ENCODE measurements around the gene POPDC3.
"Not testable (repeated sequence)": the region's sequence is repeated elsewhere in the genome, so short reads cannot be mapped to it uniquely, and the experiment has no call there.

The POPDC3 gene

DNA sequence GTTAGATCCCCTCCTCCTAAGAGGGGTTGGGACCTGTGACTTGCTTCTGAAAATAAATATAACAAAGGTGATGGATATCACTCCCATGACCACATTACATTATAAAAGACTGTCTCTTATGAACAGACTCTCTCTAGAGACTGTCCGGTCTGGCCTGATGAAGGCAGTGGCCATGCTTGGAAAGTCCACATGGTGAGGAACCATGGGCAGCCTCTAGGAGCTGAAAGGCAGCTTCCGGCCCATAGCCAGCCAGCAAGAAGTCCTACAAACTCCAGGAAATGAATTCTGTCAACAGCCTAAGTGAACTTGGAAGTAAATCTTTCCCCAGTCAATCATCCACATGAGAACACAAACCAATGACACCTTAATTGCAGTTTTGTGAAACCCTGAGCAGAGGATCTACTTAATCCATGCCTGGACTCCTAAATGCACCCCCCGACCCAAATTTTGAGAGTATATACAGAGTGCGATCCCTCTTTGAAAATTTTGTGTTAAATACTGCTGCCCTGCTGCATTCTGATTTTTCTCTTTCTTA, 2.2 kb upstream of the POPDC3 start:
- no peak overlapping the region for H3K27ac ChIP-seq (ENCODE audit: low read depth, low read length)
- H3K4me3 ChIP-seq (ENCODE audit: low read depth, low read length), result no peak overlapping the region
- H2AFZ ChIP-seq (ENCODE audit: low read length, unreplicated experiment), result no peak overlapping the region
- no peaks in the 10 kb centered on the region for H3K36me3 ChIP-seq (ENCODE audit: insufficient read depth, low read length)
- H3K4me1 ChIP-seq (ENCODE audit: control insufficient read depth, insufficient read depth, low read length, unreplicated experiment), result peaks cover 26% of the 10 kb centered on the region
- peaks cover 6% of the 10 kb centered on the region for H3K79me2 ChIP-seq (ENCODE audit: control insufficient read depth, insufficient read depth, low read length, unreplicated experiment)
- no peaks in the 10 kb centered on the region for H3K27me3 ChIP-seq (ENCODE audit: insufficient read depth, low read length)

GRCh38 chr6:105178636-105179035, 1.2 kb downstream of the POPDC3 start:
- Histone ChIP-seq H3K36me3 (ENCODE audit: insufficient read depth, low read length) (no peaks in the 10 kb centered on the region), H3K4me1 (ENCODE audit: control insufficient read depth, insufficient read depth, low read length, unreplicated experiment) (peaks cover 16% of the 10 kb centered on the region), H3K79me2 (ENCODE audit: control insufficient read depth, insufficient read depth, low read length, unreplicated experiment) (peaks cover 17% of the 10 kb centered on the region), H2AFZ (ENCODE audit: low read length, unreplicated experiment) (peak overlapping the region; percentile 72), H3K27ac (ENCODE audit: low read depth, low read length) (peak overlapping the region; percentile 98), H3K27me3 (ENCODE audit: insufficient read depth, low read length) (no peaks in the 10 kb centered on the region), H3K4me3 (ENCODE audit: low read depth, low read length) (peak overlapping the region; percentile 93)

DNA sequence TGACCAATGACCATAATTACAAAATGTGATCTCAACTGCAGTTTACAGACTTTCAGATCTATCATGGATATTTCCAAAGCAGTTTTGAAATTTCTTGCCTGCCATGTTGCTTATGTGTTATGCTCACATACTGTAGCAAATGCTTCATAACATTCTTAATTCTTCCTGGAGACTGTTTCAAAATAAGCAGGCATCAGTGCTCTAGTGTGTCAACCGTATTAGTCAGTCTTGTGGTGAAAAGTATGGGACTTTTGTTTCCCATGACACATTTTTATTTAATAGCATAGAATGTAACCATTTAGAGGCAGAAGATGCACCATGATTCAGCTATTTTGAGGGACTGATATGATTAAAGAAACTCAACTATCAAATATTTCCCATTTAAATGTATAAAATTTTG, 1.7 kb downstream of the POPDC3 start:
- Histone ChIP-seq H3K79me2 (ENCODE audit: control insufficient read depth, insufficient read depth, low read length, unreplicated experiment) (peaks cover 20% of the 10 kb centered on the region), H3K4me3 (ENCODE audit: low read depth, low read length) (peak overlapping the region; percentile 93), H3K27me3 (ENCODE audit: insufficient read depth, low read length) (no peaks in the 10 kb centered on the region), H2AFZ (ENCODE audit: low read length, unreplicated experiment) (peak overlapping the region; percentile 72), H3K4me1 (ENCODE audit: control insufficient read depth, insufficient read depth, low read length, unreplicated experiment) (peaks cover 16% of the 10 kb centered on the region), H3K36me3 (ENCODE audit: insufficient read depth, low read length) (no peaks in the 10 kb centered on the region), H3K27ac (ENCODE audit: low read depth, low read length) (peak overlapping the region; percentile 98)

DNA sequence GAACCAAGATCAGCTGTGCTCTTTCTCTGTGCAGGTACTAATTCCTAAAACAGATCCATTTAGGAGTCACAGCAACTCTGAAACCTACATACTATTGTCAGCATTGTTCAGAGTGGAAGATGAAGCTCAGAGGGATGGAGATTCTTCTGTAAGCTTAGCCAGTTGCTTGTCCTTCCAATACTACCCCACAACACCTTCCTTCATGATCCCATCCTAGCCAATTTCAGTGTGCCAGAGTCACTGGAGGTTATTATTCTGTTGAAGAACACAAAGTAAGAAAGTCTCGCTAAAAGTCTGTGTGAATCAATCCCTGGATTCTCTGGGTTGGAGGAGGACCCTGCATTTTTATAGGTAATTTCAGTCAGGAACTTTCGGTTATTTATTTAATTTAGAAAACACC, 2.3 kb downstream of the POPDC3 start:
- Histone ChIP-seq H3K27me3 (ENCODE audit: insufficient read depth, low read length) (no peaks in the 10 kb centered on the region), H3K4me3 (ENCODE audit: low read depth, low read length) (peak overlapping the region; percentile 93), H3K27ac (ENCODE audit: low read depth, low read length) (peak overlapping the region; percentile 98), H3K36me3 (ENCODE audit: insufficient read depth, low read length) (no peaks in the 10 kb centered on the region), H3K79me2 (ENCODE audit: control insufficient read depth, insufficient read depth, low read length, unreplicated experiment) (peaks cover 22% of the 10 kb centered on the region), H2AFZ (ENCODE audit: low read length, unreplicated experiment) (no peak overlapping the region), H3K4me1 (ENCODE audit: control insufficient read depth, insufficient read depth, low read length, unreplicated experiment) (peaks cover 16% of the 10 kb centered on the region)

GRCh38 chr6:105174512-105174911, 5.3 kb downstream of the POPDC3 start:
- Histone ChIP-seq H3K4me3 (ENCODE audit: low read depth, low read length) (no peak overlapping the region), H3K79me2 (ENCODE audit: control insufficient read depth, insufficient read depth, low read length, unreplicated experiment) (peaks cover 28% of the 10 kb centered on the region), H3K27ac (ENCODE audit: low read depth, low read length) (peak overlapping the region; percentile 50), H2AFZ (ENCODE audit: low read length, unreplicated experiment) (no peak overlapping the region), H3K4me1 (ENCODE audit: control insufficient read depth, insufficient read depth, low read length, unreplicated experiment) (peaks cover 15% of the 10 kb centered on the region), H3K36me3 (ENCODE audit: insufficient read depth, low read length) (no peaks in the 10 kb centered on the region), H3K27me3 (ENCODE audit: insufficient read depth, low read length) (no peaks in the 10 kb centered on the region)

DNA sequence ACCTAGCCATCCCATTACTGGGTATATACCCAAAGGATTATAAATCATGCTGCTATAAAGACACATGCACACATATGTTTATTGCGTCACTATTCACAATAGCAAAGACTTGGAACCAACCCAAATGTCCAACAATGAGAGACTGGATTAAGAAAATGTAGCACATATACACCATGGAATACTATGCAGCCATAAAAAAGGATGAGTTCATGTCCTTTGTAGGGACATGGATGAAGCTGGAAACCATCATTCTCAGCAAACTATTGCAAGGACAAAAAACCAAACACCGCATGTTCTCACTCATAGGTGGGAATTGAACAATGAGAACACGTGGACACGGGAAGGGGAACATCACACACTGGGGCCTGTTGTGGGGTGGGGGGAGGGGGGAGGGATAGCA, 7.3 kb downstream of the POPDC3 start:
- not testable (repeated sequence) for H3K27ac ChIP-seq (ENCODE audit: low read depth, low read length); H3K4me1 ChIP-seq (ENCODE audit: control insufficient read depth, insufficient read depth, low read length, unreplicated experiment); H2AFZ ChIP-seq (ENCODE audit: low read length, unreplicated experiment); H3K27me3 ChIP-seq (ENCODE audit: insufficient read depth, low read length); H3K4me3 ChIP-seq (ENCODE audit: low read depth, low read length); H3K36me3 ChIP-seq (ENCODE audit: insufficient read depth, low read length)
- H3K79me2 ChIP-seq (ENCODE audit: control insufficient read depth, insufficient read depth, low read length, unreplicated experiment), result peaks cover 26% of the 10 kb centered on the region

DNA sequence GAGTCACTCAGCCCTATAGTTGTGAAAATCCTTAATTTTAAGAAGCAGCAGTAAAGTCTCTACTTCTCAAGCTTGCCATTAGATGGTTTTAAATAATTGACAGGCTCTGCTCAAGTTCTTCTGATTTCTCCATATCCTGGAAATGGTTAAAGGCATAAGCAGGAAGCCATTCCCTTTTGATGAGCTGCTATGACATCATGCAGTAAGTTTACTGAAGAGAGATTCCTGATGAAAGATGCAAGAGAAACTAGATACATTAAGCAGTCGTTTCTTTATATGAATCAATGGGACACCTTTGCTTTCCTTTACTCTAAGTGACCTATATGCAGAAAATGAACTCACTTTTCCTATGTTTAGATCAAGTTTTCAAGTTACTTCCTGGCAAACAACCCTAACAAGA, 9.8 kb downstream of the POPDC3 start:
- no peak overlapping the region for H3K27ac ChIP-seq (ENCODE audit: low read depth, low read length)
- no peak overlapping the region for H2AFZ ChIP-seq (ENCODE audit: low read length, unreplicated experiment)
- no peaks in the 10 kb centered on the region for H3K27me3 ChIP-seq (ENCODE audit: insufficient read depth, low read length)
- H3K36me3 ChIP-seq (ENCODE audit: insufficient read depth, low read length), result no peaks in the 10 kb centered on the region
- no peak overlapping the region for H3K4me3 ChIP-seq (ENCODE audit: low read depth, low read length)
- peaks cover 4% of the 10 kb centered on the region for H3K4me1 ChIP-seq (ENCODE audit: control insufficient read depth, insufficient read depth, low read length, unreplicated experiment)
- H3K79me2 ChIP-seq (ENCODE audit: control insufficient read depth, insufficient read depth, low read length, unreplicated experiment), result peaks cover 23% of the 10 kb centered on the region

DNA sequence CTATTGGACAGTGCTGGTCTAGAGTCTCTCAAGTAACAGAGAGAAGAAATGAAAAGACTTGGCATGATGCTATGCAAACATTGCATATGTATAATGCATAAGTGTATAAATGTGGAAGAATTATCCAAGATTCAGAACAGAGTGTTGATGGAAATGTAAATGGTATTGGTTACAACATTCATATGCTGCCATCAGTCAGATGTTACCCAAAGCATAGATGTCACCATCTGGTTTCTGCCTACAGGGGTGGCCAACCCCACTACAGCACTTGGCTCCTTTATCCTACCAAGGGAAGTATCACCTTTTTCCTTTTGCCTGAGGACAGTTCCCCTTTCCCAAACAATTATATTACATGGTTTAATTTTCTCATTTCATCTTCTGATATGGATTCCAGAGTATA, 11.9 kb downstream of the POPDC3 start:
- Histone ChIP-seq H3K27me3 (ENCODE audit: insufficient read depth, low read length) (no peaks in the 10 kb centered on the region), H3K36me3 (ENCODE audit: insufficient read depth, low read length) (no peaks in the 10 kb centered on the region), H3K27ac (ENCODE audit: low read depth, low read length) (no peak overlapping the region), H2AFZ (ENCODE audit: low read length, unreplicated experiment) (no peak overlapping the region), H3K4me3 (ENCODE audit: low read depth, low read length) (no peak overlapping the region), H3K4me1 (ENCODE audit: control insufficient read depth, insufficient read depth, low read length, unreplicated experiment) (peaks cover 11% of the 10 kb centered on the region), H3K79me2 (ENCODE audit: control insufficient read depth, insufficient read depth, low read length, unreplicated experiment) (peaks cover 11% of the 10 kb centered on the region)

- H3K4me1 ChIP-seq (ENCODE audit: control insufficient read depth, insufficient read depth, low read length, unreplicated experiment), result peaks cover 7% of the 10 kb centered on the region
- H3K4me3 ChIP-seq (ENCODE audit: low read depth, low read length), result no peak overlapping the region
- no peaks in the 10 kb centered on the region for H3K27me3 ChIP-seq (ENCODE audit: insufficient read depth, low read length)
- peaks cover 6% of the 10 kb centered on the region; the same call in 1 of the 2 replicates for H3K36me3 ChIP-seq (ENCODE audit: insufficient read depth, low read length)
- H3K27ac ChIP-seq (ENCODE audit: low read depth, low read length), result no peak overlapping the region
- H3K79me2 ChIP-seq (ENCODE audit: control insufficient read depth, insufficient read depth, low read length, unreplicated experiment), result peaks cover 4% of the 10 kb centered on the region
- H2AFZ ChIP-seq (ENCODE audit: low read length, unreplicated experiment), result no peak overlapping the region
Observed at GRCh38 chr6:105164418-105164817, 15.4 kb downstream of the POPDC3 start.

GRCh38 chr6:105163183-105163582, 16.6 kb downstream of the POPDC3 start:
- Histone ChIP-seq H3K4me1 (ENCODE audit: control insufficient read depth, insufficient read depth, low read length, unreplicated experiment) (peaks cover 7% of the 10 kb centered on the region), H3K79me2 (ENCODE audit: control insufficient read depth, insufficient read depth, low read length, unreplicated experiment) (peaks cover 4% of the 10 kb centered on the region), H3K27me3 (ENCODE audit: insufficient read depth, low read length) (no peaks in the 10 kb centered on the region), H3K36me3 (ENCODE audit: insufficient read depth, low read length) (peaks cover 10% of the 10 kb centered on the region; the same call in 1 of the 2 replicates), H3K4me3 (ENCODE audit: low read depth, low read length) (no peak overlapping the region), H3K27ac (ENCODE audit: low read depth, low read length) (no peak overlapping the region), H2AFZ (ENCODE audit: low read length, unreplicated experiment) (no peak overlapping the region)

GRCh38 chr6:105162377-105162776, 17.4 kb downstream of the POPDC3 start:
- H3K36me3 ChIP-seq (ENCODE audit: insufficient read depth, low read length), result peaks cover 10% of the 10 kb centered on the region; the same call in 1 of the 2 replicates
- H3K27ac ChIP-seq (ENCODE audit: low read depth, low read length), result no peak overlapping the region
- peaks cover 7% of the 10 kb centered on the region for H3K4me1 ChIP-seq (ENCODE audit: control insufficient read depth, insufficient read depth, low read length, unreplicated experiment)
- H2AFZ ChIP-seq (ENCODE audit: low read length, unreplicated experiment), result no peak overlapping the region
- no peak overlapping the region for H3K4me3 ChIP-seq (ENCODE audit: low read depth, low read length)
- H3K79me2 ChIP-seq (ENCODE audit: control insufficient read depth, insufficient read depth, low read length, unreplicated experiment), result peaks cover 4% of the 10 kb centered on the region
- no peaks in the 10 kb centered on the region for H3K27me3 ChIP-seq (ENCODE audit: insufficient read depth, low read length)
